GM18909 (cell line): Measurements from ENCODE around the gene XIRP1.

Experiments used
- ATAC-seq: cut with Tn5 transposase; IDR thresholded peaks from one replicate; pipeline ENCODE4 v1.9.1; 2021; ENCODE audit warnings: mild to moderate bottlenecking; ENCODE audit not compliant: unreplicated experiment, poor library complexity

The XIRP1 gene

GRCh38 chr3:39209329-39209970 is 17.1 kb upstream of the XIRP1 start:
- ATAC-seq, result no peak

GRCh38 chr3:39208463-39209055 is 16.2 kb upstream of the XIRP1 start:
- ATAC-seq, result no peak

GRCh38 chr3:39207361-39208186 is 15.2 kb upstream of the XIRP1 start:
- no peak for ATAC-seq

DNA sequence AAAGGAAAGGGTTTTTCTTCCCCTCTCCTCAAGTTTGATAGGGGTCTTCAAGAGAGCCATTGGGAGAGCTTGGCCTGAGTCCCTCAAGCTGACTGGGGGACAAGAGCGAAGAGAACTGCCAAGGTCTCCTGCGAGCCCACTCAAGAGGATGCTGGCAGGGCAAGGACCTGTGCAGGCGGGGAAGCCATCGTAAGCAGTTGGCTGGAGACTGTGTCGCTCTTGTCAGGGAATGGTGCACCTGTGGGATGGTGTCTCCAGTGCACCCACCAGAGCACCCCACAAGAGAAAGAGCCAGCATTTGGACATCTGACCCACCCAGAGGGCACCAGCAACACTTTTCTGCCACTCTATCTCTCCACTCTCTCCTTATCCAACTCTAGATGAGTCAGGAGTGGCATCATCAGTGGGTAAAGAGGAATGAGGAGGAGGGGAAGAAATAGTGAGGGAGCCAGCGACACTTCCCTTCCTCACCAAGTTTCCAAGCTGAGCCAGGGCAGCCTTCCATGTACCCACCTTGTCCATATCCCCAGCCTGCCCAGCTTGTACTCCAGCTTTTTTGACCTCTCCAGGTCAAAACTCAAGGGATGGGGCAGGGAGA is 13.6 kb upstream of the XIRP1 start:
- ATAC-seq, result no peak

DNA sequence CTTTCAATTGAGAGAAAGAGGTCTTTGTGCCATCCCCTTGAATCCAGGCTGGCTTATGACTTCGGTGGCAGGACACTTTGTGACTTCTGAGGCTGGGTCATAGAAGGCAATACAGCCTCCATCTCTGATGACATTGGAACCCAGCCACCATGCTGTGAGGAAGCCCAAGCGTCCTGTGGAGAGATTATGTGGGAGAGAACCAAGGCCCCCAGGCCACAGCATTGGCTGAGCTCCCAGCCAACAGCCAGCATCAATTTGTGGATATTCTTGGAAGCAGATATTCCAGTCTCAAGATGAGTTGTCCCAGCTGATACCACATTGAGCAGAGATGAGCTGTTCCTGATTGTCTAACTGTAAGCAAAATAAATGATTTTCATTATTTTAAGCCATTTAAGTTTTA is 12.7 kb upstream of the XIRP1 start:
- ATAC-seq, result no peak

- ATAC-seq, result no peak
These were observed 11.5 kb upstream of the XIRP1 start for GRCh38 chr3:39203860-39204259.

DNA sequence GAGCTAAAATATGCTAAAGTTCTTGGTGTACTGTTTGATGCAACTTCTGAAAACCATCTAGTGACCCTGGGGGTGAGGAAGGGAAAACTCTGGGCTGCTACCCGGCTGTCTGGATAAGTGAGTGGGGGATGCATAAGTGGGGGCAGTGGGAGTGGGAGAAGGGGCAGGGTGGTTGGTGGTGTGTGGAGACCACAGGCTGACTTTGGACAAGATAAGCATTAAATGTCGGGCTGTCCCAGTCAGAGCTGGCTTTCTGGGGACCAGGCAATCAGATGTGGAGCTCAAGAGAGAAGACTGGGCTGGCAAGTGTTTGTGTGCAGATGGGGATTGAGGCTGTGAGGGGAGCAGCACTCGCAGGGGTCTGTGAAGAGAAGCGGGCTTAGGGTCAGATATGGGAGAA is 11.0 kb upstream of the XIRP1 start:
- no peak for ATAC-seq

GRCh38 chr3:39202094-39202493 is 9.7 kb upstream of the XIRP1 start:
- no peak for ATAC-seq

DNA sequence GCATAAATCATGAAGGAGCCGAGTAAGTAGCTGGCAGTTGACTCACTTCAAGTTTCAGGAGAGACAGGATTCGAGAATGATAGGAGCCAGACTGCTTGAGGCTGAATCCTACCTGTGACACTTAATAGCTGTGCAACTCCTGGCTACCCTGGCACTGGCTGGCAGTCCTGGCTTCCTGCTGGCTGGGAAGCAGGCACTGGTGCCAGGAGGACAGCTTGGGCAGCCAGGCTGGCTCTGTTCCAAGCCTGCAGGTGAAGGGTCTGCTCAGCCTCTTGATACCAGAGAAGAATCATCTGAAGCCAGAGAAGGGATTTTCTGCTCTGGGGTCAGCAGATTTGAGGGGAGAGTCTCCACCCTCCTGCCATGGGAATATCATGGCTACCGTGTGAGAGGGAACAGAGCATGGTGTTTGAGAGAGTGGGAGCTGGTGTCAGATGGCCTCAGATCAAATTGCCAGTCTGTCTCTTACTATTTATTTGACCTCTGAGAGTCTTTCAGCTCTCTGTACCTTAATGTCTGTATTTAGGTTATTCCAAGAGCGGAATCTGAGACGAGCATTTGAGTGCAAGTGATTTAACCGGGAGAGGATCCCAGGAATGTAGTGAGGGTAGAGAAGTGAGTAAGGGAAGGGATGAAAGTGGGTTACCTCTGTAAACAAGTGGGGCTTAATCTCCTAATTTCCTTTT is 4.4 kb upstream of the XIRP1 start:
- no peak for ATAC-seq

DNA sequence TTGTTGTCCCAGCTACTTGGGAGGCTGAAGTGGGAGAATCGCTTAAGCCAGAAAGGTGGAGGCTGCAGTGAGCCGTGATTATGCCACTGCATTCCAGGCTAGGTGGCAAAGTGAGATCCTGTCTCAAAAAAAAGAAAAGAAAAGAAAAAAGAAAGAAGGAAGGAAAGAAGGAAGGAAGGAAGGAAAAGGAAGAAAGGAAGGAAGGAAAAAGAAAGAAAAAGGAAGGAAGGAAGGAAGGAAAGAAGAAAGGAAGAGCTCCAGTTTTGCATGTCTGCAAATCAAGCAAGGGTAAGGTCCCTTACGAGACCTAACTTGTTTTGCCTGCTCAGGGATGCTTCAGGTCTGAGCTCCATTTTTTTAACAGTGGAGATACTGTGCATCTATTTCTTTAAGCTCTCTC is 3.6 kb upstream of the XIRP1 start:
- ATAC-seq, result no peak

- ATAC-seq, result no peak
These were observed 996 bp upstream of the XIRP1 start for GRCh38 chr3:39193391-39193790.

GRCh38 chr3:39191773-39192172 is 622 bp downstream of the XIRP1 start:
- no peak for ATAC-seq

- no peak for ATAC-seq
These were observed 1.3 kb downstream of the XIRP1 start for GRCh38 chr3:39191111-39191510.

GRCh38 chr3:39190281-39191025 is 1.9 kb downstream of the XIRP1 start:
- no peak for ATAC-seq

DNA sequence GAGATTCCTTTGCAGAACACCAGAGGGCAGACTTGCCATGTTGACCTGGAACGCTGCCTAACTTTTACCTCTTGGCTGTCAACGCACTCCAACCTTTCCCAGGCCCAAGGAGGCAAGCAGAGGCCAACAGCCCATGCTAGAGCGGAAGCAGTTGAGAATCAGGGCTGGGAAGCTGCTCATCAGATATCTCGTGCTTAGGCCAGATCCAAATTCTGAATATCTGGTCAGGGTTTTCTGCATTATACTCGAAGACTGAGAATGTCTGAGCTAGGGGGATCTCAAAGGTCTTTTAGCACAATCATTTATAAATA is 2.5 kb downstream of the XIRP1 start:
- ATAC-seq, result peak; percentile 62

DNA sequence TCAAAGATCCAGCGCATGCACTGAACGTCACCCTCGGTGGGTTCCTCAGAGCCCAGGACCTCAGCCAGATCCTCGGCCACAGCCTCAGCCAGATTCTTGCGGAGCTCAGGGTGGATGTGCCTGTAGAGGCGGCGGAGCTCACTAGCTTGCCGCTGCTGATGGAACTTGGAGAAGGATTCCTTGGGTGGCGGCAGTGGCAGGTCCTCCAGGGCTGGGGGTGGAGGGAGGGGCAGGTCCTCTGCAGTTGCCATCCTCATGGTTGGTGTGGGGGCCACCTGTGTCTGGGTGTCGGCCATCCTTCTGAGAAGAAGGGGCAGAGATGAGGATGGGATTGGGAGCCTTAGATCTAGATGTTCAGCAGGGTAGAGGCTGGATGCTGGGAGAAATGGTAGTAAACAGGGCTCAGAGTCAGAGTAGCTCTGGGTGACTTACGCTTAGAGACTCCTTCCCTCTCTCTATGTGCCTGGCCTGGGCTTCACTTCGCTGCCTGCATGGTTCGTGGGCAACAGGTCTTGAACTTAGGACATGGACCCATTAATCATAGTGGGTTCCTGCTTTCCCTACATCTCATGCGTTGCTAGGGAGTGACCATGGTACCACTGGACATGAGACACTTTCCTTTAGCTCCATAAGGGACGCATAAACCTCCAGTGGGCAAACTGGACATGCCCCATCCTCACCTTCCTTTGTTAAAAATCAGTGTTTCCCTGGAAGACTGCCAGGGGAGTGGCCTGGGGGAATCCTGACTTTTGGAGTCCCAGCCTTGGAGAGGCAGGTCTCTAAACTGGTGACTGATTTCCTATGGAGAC is 3.0 kb downstream of the XIRP1 start:
- ATAC-seq, result no peak

DNA sequence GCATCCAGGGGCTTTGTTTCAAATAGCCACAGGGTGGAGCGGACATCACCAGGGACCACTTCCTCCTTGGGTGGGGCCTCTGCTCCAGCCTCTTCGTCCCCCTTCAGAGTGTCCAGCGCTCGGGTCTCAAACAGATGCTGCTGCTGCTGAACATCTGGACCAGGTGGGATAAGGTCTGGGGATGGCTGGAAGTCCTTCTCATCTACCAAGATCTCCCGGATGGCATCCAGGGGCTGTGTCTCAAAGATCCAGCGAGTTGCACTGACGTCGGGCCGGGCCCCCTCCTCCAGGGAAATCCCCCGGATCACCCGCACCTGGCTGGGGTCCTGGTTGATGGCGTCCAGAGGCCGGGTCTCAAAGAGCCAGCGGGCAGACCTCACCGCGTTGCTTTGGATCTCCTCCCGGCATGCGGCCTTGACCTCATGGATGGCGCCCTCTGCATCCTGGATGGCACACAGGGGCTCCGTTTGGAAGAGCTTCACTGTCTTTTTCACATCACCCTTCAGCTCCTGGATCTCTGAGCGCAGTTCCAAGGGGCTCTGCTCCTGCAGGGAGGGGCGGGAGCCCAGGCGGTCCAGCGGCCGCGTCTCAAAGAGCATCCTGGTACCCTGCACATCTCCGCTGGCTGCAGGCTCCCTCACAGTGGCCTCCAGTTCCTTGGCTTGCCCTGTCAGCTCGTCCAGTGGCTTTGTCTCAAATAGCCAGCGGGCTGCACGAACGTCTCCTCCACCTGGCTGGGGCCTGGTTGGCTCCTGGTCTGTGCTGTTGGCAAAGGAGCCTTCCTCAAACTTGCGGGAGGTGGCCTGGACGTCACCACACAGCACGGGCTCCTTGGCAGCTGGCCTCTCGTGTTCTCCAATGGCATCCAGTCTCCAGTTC is 3.9 kb downstream of the XIRP1 start:
- ATAC-seq, result no peak

- no peak for ATAC-seq
These were observed 4.8 kb downstream of the XIRP1 start for GRCh38 chr3:39187372-39188155.
